ENCODE measurements around the gene LIF.
A peak's percentile ranks its signal among the peaks of the same experiment; 100 is the strongest.

LIF gene

DNA sequence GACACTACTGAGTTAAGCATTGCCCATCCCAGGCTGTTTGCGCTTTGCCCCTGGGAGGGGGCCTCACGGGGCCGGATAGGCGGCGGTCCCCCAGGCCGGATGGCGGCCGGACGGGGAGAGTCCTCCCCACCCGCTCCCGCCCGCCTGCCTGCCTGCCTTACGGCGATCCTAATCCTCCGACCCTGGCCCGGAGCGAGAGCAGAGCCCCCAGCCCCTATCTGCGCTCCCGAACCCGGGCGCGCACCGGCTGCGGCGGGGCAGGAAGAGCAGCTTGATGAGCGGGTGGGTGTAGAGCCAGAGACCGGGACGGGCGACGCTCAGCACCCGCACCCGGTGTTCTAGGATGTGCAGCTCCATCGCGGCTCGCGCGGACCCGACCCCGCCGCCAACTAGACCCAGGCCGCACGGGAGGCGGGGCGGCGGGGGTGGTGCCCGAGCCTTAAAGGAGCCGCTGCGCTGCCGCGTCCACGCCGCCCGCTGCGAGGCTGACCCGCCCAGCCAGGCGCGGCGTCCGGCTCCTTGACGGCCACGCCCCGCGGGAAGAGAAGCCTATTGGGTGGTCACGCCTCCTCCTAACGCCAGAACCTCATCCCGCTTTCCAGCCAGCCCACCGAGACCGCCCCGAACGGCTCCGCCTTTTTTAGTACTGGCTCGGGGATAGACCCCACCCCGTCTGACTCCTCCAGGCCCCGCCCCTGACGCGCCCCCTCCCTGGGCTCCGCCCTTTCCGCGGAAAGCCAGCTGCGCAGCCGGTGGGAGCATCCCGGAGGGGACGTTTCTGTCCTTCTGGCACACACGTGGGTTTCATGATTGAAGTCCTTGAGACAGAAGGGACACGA is 42.8 kb upstream of the LIF start, which contains the start of gene CASTOR1 (continued):
- TF ChIP-seq ZNF433 (tag by site-specific recombination; IDR thresholded peaks at IDR 0.05; ENCODE audit: low read depth) (no peak), ZNF175 (tag by site-specific recombination; IDR thresholded peaks at IDR 0.05) (no peak), ZNF211 (tag by site-specific recombination; IDR thresholded peaks at IDR 0.05; ENCODE audit: low read depth) (no peak), ZNF24 (tag by site-specific recombination; IDR thresholded peaks at IDR 0.05) (no peak), ZNF544 (tag by site-specific recombination; IDR thresholded peaks at IDR 0.05) (no peak), ZEB2 (tag by site-specific recombination; IDR thresholded peaks at IDR 0.05) (no peak), ZBTB8A (tag by site-specific recombination; IDR thresholded peaks at IDR 0.05) (peak; percentile 56), ZNF837 (tag by site-specific recombination; IDR thresholded peaks at IDR 0.05) (no peak), HOXC10 (CRISPR knock-in tag; IDR thresholded peaks at IDR 0.05) (no peak), ZNF239 (tag by site-specific recombination; IDR thresholded peaks at IDR 0.05) (no peak), ZIC2 (tag by site-specific recombination; IDR thresholded peaks at IDR 0.05) (0 out of 2 replicates have a peak, but pooled peaks have one; percentile 33), ZNF670 (tag by site-specific recombination; IDR thresholded peaks at IDR 0.05; ENCODE audit: low read depth) (no peak), OVOL3 (tag by site-specific recombination; IDR thresholded peaks at IDR 0.05) (no peak)
- TF ChIP-seq, protein P1, sequence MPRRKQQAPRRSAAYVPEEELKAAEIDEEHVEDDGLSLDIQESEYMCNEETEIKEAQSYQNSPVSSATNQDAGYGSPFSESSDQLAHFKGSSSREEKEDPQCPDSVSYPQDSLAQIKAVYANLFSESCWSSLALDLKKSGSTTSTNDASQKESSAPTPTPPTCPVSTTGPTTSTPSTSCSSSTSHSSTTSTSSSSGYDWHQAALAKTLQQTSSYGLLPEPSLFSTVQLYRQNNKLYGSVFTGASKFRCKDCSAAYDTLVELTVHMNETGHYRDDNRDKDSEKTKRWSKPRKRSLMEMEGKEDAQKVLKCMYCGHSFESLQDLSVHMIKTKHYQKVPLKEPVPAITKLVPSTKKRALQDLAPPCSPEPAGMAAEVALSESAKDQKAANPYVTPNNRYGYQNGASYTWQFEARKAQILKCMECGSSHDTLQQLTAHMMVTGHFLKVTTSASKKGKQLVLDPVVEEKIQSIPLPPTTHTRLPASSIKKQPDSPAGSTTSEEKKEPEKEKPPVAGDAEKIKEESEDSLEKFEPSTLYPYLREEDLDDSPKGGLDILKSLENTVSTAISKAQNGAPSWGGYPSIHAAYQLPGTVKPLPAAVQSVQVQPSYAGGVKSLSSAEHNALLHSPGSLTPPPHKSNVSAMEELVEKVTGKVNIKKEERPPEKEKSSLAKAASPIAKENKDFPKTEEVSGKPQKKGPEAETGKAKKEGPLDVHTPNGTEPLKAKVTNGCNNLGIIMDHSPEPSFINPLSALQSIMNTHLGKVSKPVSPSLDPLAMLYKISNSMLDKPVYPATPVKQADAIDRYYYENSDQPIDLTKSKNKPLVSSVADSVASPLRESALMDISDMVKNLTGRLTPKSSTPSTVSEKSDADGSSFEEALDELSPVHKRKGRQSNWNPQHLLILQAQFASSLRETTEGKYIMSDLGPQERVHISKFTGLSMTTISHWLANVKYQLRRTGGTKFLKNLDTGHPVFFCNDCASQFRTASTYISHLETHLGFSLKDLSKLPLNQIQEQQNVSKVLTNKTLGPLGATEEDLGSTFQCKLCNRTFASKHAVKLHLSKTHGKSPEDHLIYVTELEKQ (tag by site-specific recombination; IDR thresholded peaks at IDR 0.05; ENCODE audit: borderline replicate concordance): no peak
- TF ChIP-seq, protein P2, sequence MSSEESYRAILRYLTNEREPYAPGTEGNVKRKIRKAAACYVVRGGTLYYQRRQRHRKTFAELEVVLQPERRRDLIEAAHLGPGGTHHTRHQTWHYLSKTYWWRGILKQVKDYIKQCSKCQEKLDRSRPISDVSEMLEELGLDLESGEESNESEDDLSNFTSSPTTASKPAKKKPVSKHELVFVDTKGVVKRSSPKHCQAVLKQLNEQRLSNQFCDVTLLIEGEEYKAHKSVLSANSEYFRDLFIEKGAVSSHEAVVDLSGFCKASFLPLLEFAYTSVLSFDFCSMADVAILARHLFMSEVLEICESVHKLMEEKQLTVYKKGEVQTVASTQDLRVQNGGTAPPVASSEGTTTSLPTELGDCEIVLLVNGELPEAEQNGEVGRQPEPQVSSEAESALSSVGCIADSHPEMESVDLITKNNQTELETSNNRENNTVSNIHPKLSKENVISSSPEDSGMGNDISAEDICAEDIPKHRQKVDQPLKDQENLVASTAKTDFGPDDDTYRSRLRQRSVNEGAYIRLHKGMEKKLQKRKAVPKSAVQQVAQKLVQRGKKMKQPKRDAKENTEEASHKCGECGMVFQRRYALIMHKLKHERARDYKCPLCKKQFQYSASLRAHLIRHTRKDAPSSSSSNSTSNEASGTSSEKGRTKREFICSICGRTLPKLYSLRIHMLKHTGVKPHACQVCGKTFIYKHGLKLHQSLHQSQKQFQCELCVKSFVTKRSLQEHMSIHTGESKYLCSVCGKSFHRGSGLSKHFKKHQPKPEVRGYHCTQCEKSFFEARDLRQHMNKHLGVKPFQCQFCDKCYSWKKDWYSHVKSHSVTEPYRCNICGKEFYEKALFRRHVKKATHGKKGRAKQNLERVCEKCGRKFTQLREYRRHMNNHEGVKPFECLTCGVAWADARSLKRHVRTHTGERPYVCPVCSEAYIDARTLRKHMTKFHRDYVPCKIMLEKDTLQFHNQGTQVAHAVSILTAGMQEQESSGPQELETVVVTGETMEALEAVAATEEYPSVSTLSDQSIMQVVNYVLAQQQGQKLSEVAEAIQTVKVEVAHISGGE (tag by site-specific recombination; conservative IDR thresholded peaks at IDR 0.05; ENCODE audit: low read depth): no peak

DNA sequence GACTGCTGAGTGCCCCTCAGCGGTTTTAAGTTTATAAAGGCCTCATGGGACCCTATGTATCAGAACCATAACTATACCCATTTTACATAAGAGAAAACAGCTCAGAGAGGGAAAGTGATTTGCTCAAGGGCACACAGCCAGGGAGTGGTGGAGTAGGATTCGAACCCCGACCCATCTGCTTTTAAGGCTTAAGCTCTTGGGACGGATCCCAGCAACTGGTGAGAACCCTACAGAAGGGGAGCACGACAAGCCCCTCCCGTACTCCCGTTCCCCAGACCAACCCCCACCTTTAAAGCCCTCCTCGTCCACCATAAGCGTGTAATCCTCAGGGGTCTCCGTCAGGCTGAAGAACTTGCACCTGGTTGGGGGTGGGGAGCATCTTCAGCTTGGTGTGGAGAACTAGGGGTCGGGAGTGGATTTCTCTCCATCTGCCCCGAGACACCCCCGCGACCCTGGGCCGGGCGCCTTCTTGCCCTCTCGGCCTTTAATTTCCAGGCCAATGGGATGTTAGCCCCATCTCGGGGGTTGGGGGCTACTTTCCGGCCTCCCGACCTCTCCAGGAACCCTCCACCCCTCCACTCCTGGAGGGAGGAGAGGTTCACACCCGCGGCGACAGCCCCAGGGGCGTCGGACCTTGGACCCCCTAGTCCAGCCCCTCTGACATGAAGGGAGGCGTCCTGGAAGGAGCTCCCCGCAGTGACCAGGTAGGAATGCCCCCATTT is 42.0 kb upstream of the LIF start:
- ChIA-PET CTCF (interaction anchor here (0.5 to 4.0 kb wide), 59 partner anchors 8 to 913 kb away, joined by 3 to 80 read pairs (median 4); partner anchors contain the start of genes CCDC157, RNF215, SEC14L2 and SF3A1), POLR2A (interaction anchor here (0.6 to 4.2 kb wide), 11 partner anchors 11 to 1128 kb away, joined by 3 to 25 read pairs (median 5); partner anchors contain the start of genes CCDC157, RNF215, SEC14L2 and SF3A1)
- Histone ChIP-seq H3K9me3 (ENCODE audit: control insufficient read depth, insufficient read depth, low read depth, low read length) (no peaks in the 10 kb centered on the region), H3K4me1 (ENCODE audit: control insufficient read depth, insufficient read depth, low read length) (no peaks in the 10 kb centered on the region; the same call in 1 of the 2 replicates), H3K36me3 (ENCODE audit: control insufficient read depth in 2 of 2, insufficient read depth in 1 of 2, low read length in 2 of 2) (peaks cover 0 to 35% of the 10 kb centered on the region in 2 experiments; a peak in 1 of 3 replicates), H3K4me3 (ENCODE audit: low read depth, low read length) (peak overlapping the region; percentile 60), H3K27ac (ENCODE audit: extremely low read depth, low read depth, low read length) (no peak overlapping the region)
- TF ChIP-seq, protein P3, sequence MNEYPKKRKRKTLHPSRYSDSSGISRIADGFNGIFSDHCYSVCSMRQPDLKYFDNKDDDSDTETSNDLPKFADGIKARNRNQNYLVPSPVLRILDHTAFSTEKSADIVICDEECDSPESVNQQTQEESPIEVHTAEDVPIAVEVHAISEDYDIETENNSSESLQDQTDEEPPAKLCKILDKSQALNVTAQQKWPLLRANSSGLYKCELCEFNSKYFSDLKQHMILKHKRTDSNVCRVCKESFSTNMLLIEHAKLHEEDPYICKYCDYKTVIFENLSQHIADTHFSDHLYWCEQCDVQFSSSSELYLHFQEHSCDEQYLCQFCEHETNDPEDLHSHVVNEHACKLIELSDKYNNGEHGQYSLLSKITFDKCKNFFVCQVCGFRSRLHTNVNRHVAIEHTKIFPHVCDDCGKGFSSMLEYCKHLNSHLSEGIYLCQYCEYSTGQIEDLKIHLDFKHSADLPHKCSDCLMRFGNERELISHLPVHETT (tag by site-specific recombination; IDR thresholded peaks at IDR 0.05): no peak
- TF ChIP-seq, protein P4, sequence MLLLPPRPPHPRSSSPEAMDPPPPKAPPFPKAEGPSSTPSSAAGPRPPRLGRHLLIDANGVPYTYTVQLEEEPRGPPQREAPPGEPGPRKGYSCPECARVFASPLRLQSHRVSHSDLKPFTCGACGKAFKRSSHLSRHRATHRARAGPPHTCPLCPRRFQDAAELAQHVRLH (tag by site-specific recombination; IDR thresholded peaks at IDR 0.05): no peak
- TF ChIP-seq BCL11A (tag by site-specific recombination; IDR thresholded peaks at IDR 0.05; ENCODE audit: low read depth) (0 out of 2 replicates have a peak, but pooled peaks have one; percentile 13), ZNF514 (tag by site-specific recombination; IDR thresholded peaks at IDR 0.05) (no peak), ZNF768 (tag by site-specific recombination; IDR thresholded peaks at IDR 0.05) (peak; percentile 91)
- TF ChIP-seq, protein P5, sequence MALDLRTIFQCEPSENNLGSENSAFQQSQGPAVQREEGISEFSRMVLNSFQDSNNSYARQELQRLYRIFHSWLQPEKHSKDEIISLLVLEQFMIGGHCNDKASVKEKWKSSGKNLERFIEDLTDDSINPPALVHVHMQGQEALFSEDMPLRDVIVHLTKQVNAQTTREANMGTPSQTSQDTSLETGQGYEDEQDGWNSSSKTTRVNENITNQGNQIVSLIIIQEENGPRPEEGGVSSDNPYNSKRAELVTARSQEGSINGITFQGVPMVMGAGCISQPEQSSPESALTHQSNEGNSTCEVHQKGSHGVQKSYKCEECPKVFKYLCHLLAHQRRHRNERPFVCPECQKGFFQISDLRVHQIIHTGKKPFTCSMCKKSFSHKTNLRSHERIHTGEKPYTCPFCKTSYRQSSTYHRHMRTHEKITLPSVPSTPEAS (tag by site-specific recombination; IDR thresholded peaks at IDR 0.05): no peak

Measured in HEK293 (cell line).